ENCODE results near the gene RNF146. TPM values are rescaled to one million over a fixed set of nuclear protein-coding genes. Genes with fewer than 3 reads are reported as not detected.

RNF146 gene
- total and polyA plus RNA-seq, 9 of the 15 experiments (the other 6 are each of a cell fraction or from before 2014, with no cell fraction given): 8.4 to 30.5 (median 17.5) TPM

GRCh38 chr6:127249621-127250020, 17.0 kb upstream of the RNF146 start:
- H3K27me3 ChIP-seq (ENCODE audit: control insufficient read depth in 2 of 2, insufficient read depth in 2 of 2, low read length in 2 of 2): no peaks in the 10 kb centered on the region; a peak in 1 of 5 replicates
- no peak overlapping the region for H3K9ac ChIP-seq (ENCODE audit: insufficient read depth in 1 of 2, low read depth in 2 of 2, low read length in 2 of 2)
- no peaks in the 10 kb centered on the region for H3K9me3 ChIP-seq (replicated peaks; ENCODE audit: control insufficient read depth, insufficient read depth, low read depth, low read length)
- WGBS (ENCODE audit: insufficient coverage, low coverage, missing lambda C conversion rate): 0% methylated on average over 1 of the region's 1 CpG
- H3K36me3 ChIP-seq (ENCODE audit: control insufficient read depth, insufficient read depth, low read length): no peaks in the 10 kb centered on the region
- DNase-seq (ENCODE audit: extremely low read depth in 1 of 4, low spot score in 3 of 4): no peak
- in situ Hi-C loops (cut with MboI): no loop called here
- H3K4me3 ChIP-seq: no peak overlapping the region
- H2AFZ ChIP-seq (ENCODE audit: low read depth, low read length): no peak overlapping the region
- POLR2A ChIA-PET: no interaction called here
- CTCF ChIA-PET (ENCODE audit: low intra/inter-chr PET ratio): no interaction called here
- H3K4me1 ChIP-seq (replicated peaks in 1 of 2; ENCODE audit: control insufficient read depth in 2 of 2, insufficient read depth in 2 of 2, low read length in 2 of 2): no peaks in the 10 kb centered on the region
- FAIRE-seq: no peak
- H3K79me2 ChIP-seq (ENCODE audit: control insufficient read depth, insufficient read depth, low read length): no peaks in the 10 kb centered on the region
- no peaks in the 10 kb centered on the region for H3K9me1 ChIP-seq (ENCODE audit: control insufficient read depth, insufficient read depth, low read length)
- intact Hi-C loops (cut with micrococcal nuclease): no loop called here
- no TSS peak for BruUV-seq (replicated peaks)
- ATAC-seq: no peak
- no peaks in the 10 kb centered on the region for H4K20me1 ChIP-seq (replicated peaks; ENCODE audit: control insufficient read depth, insufficient read depth, low read length)
- H3K27ac ChIP-seq (ENCODE audit: extremely low read depth, low read depth, low read length): no peak overlapping the region
- H3K4me2 ChIP-seq (ENCODE audit: insufficient read depth, low read length): no peak overlapping the region
- TF ChIP-seq KDM5B (IDR thresholded peaks at IDR 0.05; ENCODE audit: insufficient replicate concordance, low read depth, low read length) (no peak), ZNF316 (IDR thresholded peaks at IDR 0.05) (no peak)

- peaks cover 0 to 9% of the 10 kb centered on the region in 2 experiments; a peak in 2 of 5 replicates for H3K27me3 ChIP-seq (ENCODE audit: control insufficient read depth in 2 of 2, insufficient read depth in 2 of 2, low read length in 2 of 2)
- DNase-seq (ENCODE audit: extremely low read depth in 1 of 4, low spot score in 3 of 4) (no peak), FAIRE-seq (no peak), ATAC-seq (no peak)
- POLR2A ChIA-PET: interaction anchor here (2.1 kb wide), 1 partner anchor 11 kb away, joined by 10 read pairs; the partner anchor contains the start of gene RNF146
- no peaks in the 10 kb centered on the region for H4K20me1 ChIP-seq (replicated peaks; ENCODE audit: control insufficient read depth, insufficient read depth, low read length)
- H3K9me3 ChIP-seq (replicated peaks; ENCODE audit: control insufficient read depth, insufficient read depth, low read depth, low read length): no peaks in the 10 kb centered on the region
- no peak overlapping the region for H2AFZ ChIP-seq (ENCODE audit: low read depth, low read length)
- CTCF ChIA-PET (ENCODE audit: low intra/inter-chr PET ratio): no interaction called here
- no TSS peak for BruUV-seq (replicated peaks)
- 0% methylated on average over 6 of the region's 6 CpGs for WGBS (ENCODE audit: insufficient coverage, low coverage, missing lambda C conversion rate)
- in situ Hi-C loops (cut with MboI): no loop called here
- H3K9ac ChIP-seq (ENCODE audit: insufficient read depth in 1 of 2, low read depth in 2 of 2, low read length in 2 of 2): no peak overlapping the region
- TF ChIP-seq, protein P1, sequence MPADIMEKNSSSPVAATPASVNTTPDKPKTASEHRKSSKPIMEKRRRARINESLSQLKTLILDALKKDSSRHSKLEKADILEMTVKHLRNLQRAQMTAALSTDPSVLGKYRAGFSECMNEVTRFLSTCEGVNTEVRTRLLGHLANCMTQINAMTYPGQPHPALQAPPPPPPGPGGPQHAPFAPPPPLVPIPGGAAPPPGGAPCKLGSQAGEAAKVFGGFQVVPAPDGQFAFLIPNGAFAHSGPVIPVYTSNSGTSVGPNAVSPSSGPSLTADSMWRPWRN (IDR thresholded peaks at IDR 0.05; ENCODE audit: low read depth): no peak
- TF ChIP-seq ZNF518B (CRISPR knock-in tag; IDR thresholded peaks at IDR 0.05): no peak
- no peak for TF ChIP-seq ZNF444 (CRISPR knock-in tag; IDR thresholded peaks at IDR 0.05)
- no peak for TF ChIP-seq SP2 (IDR thresholded peaks at IDR 0.05; ENCODE audit: extremely low read depth, low read depth, low read length, poor library complexity, severe bottlenecking)
- no peak for TF ChIP-seq CSDE1 (IDR thresholded peaks at IDR 0.05)
- intact Hi-C loops (cut with micrococcal nuclease): no loop called here
- no peaks in the 10 kb centered on the region; a peak in 1 of 5 replicates for H3K4me1 ChIP-seq (replicated peaks in 1 of 2; ENCODE audit: control insufficient read depth in 2 of 2, insufficient read depth in 2 of 2, low read length in 2 of 2)
- no peaks in the 10 kb centered on the region for H3K36me3 ChIP-seq (ENCODE audit: control insufficient read depth, insufficient read depth, low read length)
- H3K4me3 ChIP-seq: no peak overlapping the region
- no peak overlapping the region for H3K4me2 ChIP-seq (ENCODE audit: insufficient read depth, low read length)
- no peaks in the 10 kb centered on the region for H3K79me2 ChIP-seq (ENCODE audit: control insufficient read depth, insufficient read depth, low read length)
- H3K9me1 ChIP-seq (ENCODE audit: control insufficient read depth, insufficient read depth, low read length): no peaks in the 10 kb centered on the region
- no peak overlapping the region for H3K27ac ChIP-seq (ENCODE audit: extremely low read depth, low read depth, low read length)
These were observed 11.4 kb upstream of the RNF146 start for GRCh38 chr6:127255286-127255685.
